H9 (cell line): ENCODE measurements around the gene RBFOX1. TPM values are rescaled to one million over a fixed set of nuclear protein-coding genes. Genes with fewer than 3 reads are reported as not detected.

Source experiments
- DNase-seq: peaks from one replicate; pipeline ENCODE4 v3.0.0-alpha.2; 2017
- H2AFZ ChIP-seq: one replicate; pipeline ENCODE4 v1.6.1; 2013; ENCODE audit warnings: mild to moderate bottlenecking, low read length, control low read depth, moderate library complexity
- H2AK5ac ChIP-seq: 2 replicates; pipeline ENCODE4 v1.6.1; 2013; ENCODE audit warnings: low read length, control low read depth, mixed read lengths; ENCODE audit not compliant: insufficient read length
- H2BK120ac ChIP-seq: one replicate; pipeline ENCODE4 v1.6.1; 2013; ENCODE audit warnings: low read depth, mild to moderate bottlenecking, low read length, control low read depth, inconsistent platforms; ENCODE audit not compliant: poor library complexity, severe bottlenecking
- H2BK12ac ChIP-seq: 2 replicates; pipeline ENCODE4 v1.6.1; 2013; ENCODE audit warnings: low read length, control low read depth, mixed read lengths, low read depth; ENCODE audit not compliant: insufficient read length
- H2BK15ac ChIP-seq: 2 replicates; pipeline ENCODE4 v1.6.1; 2013; ENCODE audit warnings: low read depth, low read length, control low read depth
- H2BK20ac ChIP-seq: one replicate; pipeline ENCODE4 v1.6.1; 2013; ENCODE audit warnings: low read depth, mild to moderate bottlenecking, low read length, control low read depth, inconsistent platforms; ENCODE audit not compliant: poor library complexity, severe bottlenecking
- H2BK5ac ChIP-seq: 2 replicates; pipeline ENCODE4 v1.6.1; 2013; ENCODE audit warnings: low read length, control low read depth, mixed read lengths; ENCODE audit not compliant: insufficient read length
- H3K14ac ChIP-seq: 2 replicates; pipeline ENCODE4 v1.6.1; 2013; ENCODE audit warnings: low read length, control low read depth; ENCODE audit not compliant: insufficient read depth
- H3K18ac ChIP-seq: 2 replicates; pipeline ENCODE4 v1.6.1; 2013; ENCODE audit warnings: low read depth, mild to moderate bottlenecking, mixed read lengths, low read length, control low read depth; ENCODE audit not compliant: insufficient read length
- H3K23ac ChIP-seq: 2 replicates; pipeline ENCODE4 v1.6.1; 2013; ENCODE audit warnings: low read length, control low read depth, mixed read lengths, low read depth; ENCODE audit not compliant: insufficient read length
- H3K23me2 ChIP-seq: 2 replicates; pipeline ENCODE4 v1.6.1; 2013; ENCODE audit warnings: low read depth, mild to moderate bottlenecking, mixed read lengths, low read length, control low read depth; ENCODE audit not compliant: insufficient read length, poor library complexity, severe bottlenecking
- H3K27ac ChIP-seq: 2 replicates; pipeline ENCODE4 v1.5.1; 2013; ENCODE audit warnings: low read length, control low read depth, mixed read lengths, low read depth; ENCODE audit not compliant: insufficient read length
- H3K27me3 ChIP-seq: 2 replicates; pipeline ENCODE4 v1.6.1; 2013; ENCODE audit warnings: low read length, control low read depth, inconsistent platforms; ENCODE audit not compliant: insufficient read depth
- H3K4ac ChIP-seq: 2 replicates; pipeline ENCODE4 v1.6.1; 2013; ENCODE audit warnings: low read depth, mild to moderate bottlenecking, control low read depth, inconsistent platforms, low read length, moderate library complexity
- H3K4me1 ChIP-seq: 2 replicates; pipeline ENCODE4 v1.6.1; 2013; ENCODE audit warnings: low read length, control low read depth, inconsistent platforms; ENCODE audit not compliant: insufficient read depth
- H3K4me2 ChIP-seq: 2 replicates; pipeline ENCODE4 v1.6.1; 2013; ENCODE audit warnings: low read length, control low read depth, mixed read lengths; ENCODE audit not compliant: insufficient read length, insufficient read depth
- H3K56ac ChIP-seq: 2 replicates; pipeline ENCODE4 v1.6.1; 2013; ENCODE audit warnings: low read depth, mild to moderate bottlenecking, mixed read lengths, low read length, control low read depth; ENCODE audit not compliant: insufficient read length
- H3K79me1 ChIP-seq: 2 replicates; pipeline ENCODE4 v1.6.1; 2013; ENCODE audit warnings: low read depth, mild to moderate bottlenecking, moderate library complexity, low read length, control low read depth, inconsistent platforms; ENCODE audit not compliant: insufficient read depth, poor library complexity, severe bottlenecking
- H3K79me2 ChIP-seq: 2 replicates; pipeline ENCODE4 v1.6.1; 2013; ENCODE audit warnings: low read length, control low read depth, inconsistent platforms; ENCODE audit not compliant: insufficient read depth
- H3K9ac ChIP-seq: 2 replicates; pipeline ENCODE4 v1.6.1; 2013; ENCODE audit warnings: low read length, control low read depth, mixed read lengths; ENCODE audit not compliant: insufficient read length; ENCODE audit errors: extremely low read depth
- H3K9me3 ChIP-seq: one replicate; pipeline ENCODE4 v1.6.1; 2013; ENCODE audit warnings: low read depth, low read length, inconsistent platforms; ENCODE audit not compliant: control insufficient read depth
- H3T11ph ChIP-seq: one replicate; pipeline ENCODE4 v1.6.1; 2013; ENCODE audit warnings: mild to moderate bottlenecking, low read length, control low read depth, inconsistent platforms
- H4K20me1 ChIP-seq: one replicate; pipeline ENCODE4 v1.6.1; 2013; ENCODE audit not compliant: control insufficient read depth, insufficient read length, insufficient read depth
- H4K5ac ChIP-seq: 2 replicates; pipeline ENCODE4 v1.6.1; 2013; ENCODE audit warnings: low read depth, mild to moderate bottlenecking, mixed read lengths, low read length, control low read depth; ENCODE audit not compliant: insufficient read length
- H4K8ac ChIP-seq: replicated peaks from 2 replicates; pipeline ENCODE4 v1.6.1; 2013; ENCODE audit warnings: low read length, control low read depth, mixed read lengths, low read depth; ENCODE audit not compliant: insufficient read length
- H4K91ac ChIP-seq: 2 replicates; pipeline ENCODE4 v1.6.1; 2013; ENCODE audit warnings: low read depth, mild to moderate bottlenecking, moderate library complexity, mixed read lengths, low read length, control low read depth; ENCODE audit not compliant: insufficient read length
- H3K27ac Mint-ChIP-seq, 3 experiments: 2 replicates in 2 of 3; 3 replicates in 1 of 3; pipeline ENCODE4 v1.8.0; 2020 to 2021; ENCODE audit warnings: mixed read lengths in 3 of 3, mild to moderate bottlenecking in 1 of 3, moderate library complexity in 1 of 3
- H3K27me3 Mint-ChIP-seq: 2 replicates; pipeline ENCODE4 v1.8.0; 2021; ENCODE audit warnings: low read depth, mild to moderate bottlenecking, moderate library complexity, mixed read lengths
- H3K36me3 Mint-ChIP-seq, 3 experiments: 2 replicates in 2 of 3; 3 replicates in 1 of 3; pipeline ENCODE4 v1.8.0; 2020 to 2021; ENCODE audit warnings: low read depth in 3 of 3, mixed read lengths in 3 of 3; ENCODE audit not compliant: insufficient read depth in 1 of 3
- H3K4me1 Mint-ChIP-seq, 2 experiments: 2 replicates each; pipeline ENCODE4 v1.8.0; 2020; ENCODE audit warnings: mixed read lengths in 2 of 2
- H3K4me3 Mint-ChIP-seq, 2 experiments: 2 replicates in 1 of 2; 3 replicates in 1 of 2; pipeline ENCODE4 v1.8.0; 2020 to 2021; ENCODE audit warnings: mild to moderate bottlenecking in 2 of 2, mixed read lengths in 2 of 2, moderate library complexity in 1 of 2
- H3K9me3 Mint-ChIP-seq, 2 experiments: 2 replicates in 1 of 2; 3 replicates in 1 of 2; pipeline ENCODE4 v1.8.0; 2020; ENCODE audit warnings: mild to moderate bottlenecking in 2 of 2, mixed read lengths in 2 of 2, moderate library complexity in 1 of 2
- CTCF ChIP-seq: fragments of 200-600 bp; sonication (generic); conservative IDR thresholded peaks from 3 replicates; pipeline ENCODE4 v1.8.0; 2021; ENCODE audit warnings: antibody characterized with exemption, mild to moderate bottlenecking
- WGBS: extraction: QIAGEN DNeasy Blood & Tissue Kit; methylation state at CpG from one replicate; pipeline ENCODE4 v1.1.7; 2013; ENCODE audit warnings: missing lambda C conversion rate, low lambda C conversion rate, mixed read lengths; ENCODE audit not compliant: insufficient read length; ENCODE audit errors: extremely low coverage; 5-methylcytosine and 5-hydroxymethylcytosine counted together
- total RNA-seq: library from RNA; stranded (reverse); gene quantifications from 2 replicates; pipeline ENCODE4 v1.2.1, GENCODE V29; 2021

Gene RBFOX1
- total RNA-seq, 1 experiment from 2014 or later: 2.0 TPM

- Mint-ChIP-seq H3K9me3 (no peaks in the 10 kb centered on the region), H3K4me3 (no peak overlapping the region), H3K4me1 (no peaks in the 10 kb centered on the region), H3K27me3 (no peaks in the 10 kb centered on the region), H3K27ac (no peak overlapping the region), H3K36me3 (no peaks in the 10 kb centered on the region)
- Histone ChIP-seq H3K4ac (no peak overlapping the region), H3K27me3 (no peaks in the 10 kb centered on the region), H2AFZ (no peak overlapping the region), H2AK5ac (no peak overlapping the region), H4K91ac (no peak overlapping the region), H3K23me2 (no peaks in the 10 kb centered on the region), H4K5ac (no peak overlapping the region), H3K56ac (no peak overlapping the region), H3T11ph (no peak overlapping the region), H3K23ac (no peak overlapping the region), H3K18ac (no peak overlapping the region), H4K20me1 (no peaks in the 10 kb centered on the region), H2BK12ac (no peak overlapping the region), H3K79me1 (no peaks in the 10 kb centered on the region), H3K9ac (no peak overlapping the region), H2BK20ac (no peak overlapping the region), H4K8ac (no peak overlapping the region), H3K4me1 (no peaks in the 10 kb centered on the region), H2BK15ac (no peak overlapping the region), H3K4me2 (no peak overlapping the region), H2BK120ac (no peak overlapping the region), H2BK5ac (no peak overlapping the region), H3K79me2 (no peaks in the 10 kb centered on the region), H3K27ac (no peak overlapping the region), H3K9me3 (no peaks in the 10 kb centered on the region), H3K14ac (no peak overlapping the region)
- DNase-seq: no peak
- no peak for TF ChIP-seq CTCF
- WGBS: no CpG with 5 or more reads among the region's 6 CpGs
Measured at GRCh38 chr16:7526736-7527135, 194.1 kb downstream of the RBFOX1 start.
